OCI-LY1 (cell line): ENCODE results near the gene OR2L3.

Source experiments
- H2AFZ ChIP-seq: fragments of 200-600 bp; sonication (generic), shearing (Covaris generic); 2 replicates; pipeline ENCODE4 v1.6.0; 2014; ENCODE audit warnings: antibody characterized with exemption, mild to moderate bottlenecking, low read length
- H3F3A ChIP-seq: fragments of 200-600 bp; sonication (generic), shearing (Covaris generic); 2 replicates; pipeline ENCODE4 v1.6.0; 2014; ENCODE audit warnings: mild to moderate bottlenecking, antibody characterized with exemption, low read length, moderate library complexity; ENCODE audit not compliant: insufficient read depth
- H3K27ac ChIP-seq: fragments of 200-600 bp; sonication (generic); 2 replicates; pipeline ENCODE4 v1.5.1; 2014; ENCODE audit warnings: low read length, mixed run types, mild to moderate bottlenecking, low read depth; ENCODE audit not compliant: poor library complexity, severe bottlenecking
- H3K27me3 ChIP-seq: fragments of 200-600 bp; sonication (generic); 2 replicates; pipeline ENCODE4 v1.6.0; 2014; ENCODE audit warnings: antibody characterized with exemption, mild to moderate bottlenecking, low read length, moderate library complexity; ENCODE audit not compliant: insufficient read depth
- H3K36me3 ChIP-seq: fragments of 200-600 bp; sonication (generic); 2 replicates; pipeline ENCODE4 v1.6.1; 2014; ENCODE audit warnings: mild to moderate bottlenecking, antibody characterized with exemption, low read length, moderate library complexity, mixed read lengths; ENCODE audit not compliant: insufficient read depth
- H3K4me1 ChIP-seq: fragments of 200-600 bp; sonication (generic); 2 replicates; pipeline ENCODE4 v1.5.1; 2014; ENCODE audit warnings: mild to moderate bottlenecking, low read length, moderate library complexity; ENCODE audit not compliant: insufficient read depth, severe bottlenecking
- H3K4me2 ChIP-seq: fragments of 200-600 bp; sonication (generic), shearing (Covaris generic); 2 replicates; pipeline ENCODE4 v1.6.1; 2014; ENCODE audit warnings: low read length
- H3K4me3 ChIP-seq: fragments of 200-600 bp; sonication (generic); 2 replicates; pipeline ENCODE4 v1.5.1; 2014; ENCODE audit warnings: low read length, low read depth, mild to moderate bottlenecking, mixed read lengths; ENCODE audit not compliant: poor library complexity, severe bottlenecking
- H3K79me2 ChIP-seq: fragments of 200-600 bp; shearing (Covaris generic); 2 replicates; pipeline ENCODE4 v1.6.1; 2016; ENCODE audit warnings: mixed run types, low read length, mixed read lengths; ENCODE audit not compliant: insufficient read depth
- H3K9ac ChIP-seq: fragments of 200-600 bp; sonication (generic), shearing (Covaris generic); 2 replicates; pipeline ENCODE4 v1.6.1; 2014; ENCODE audit warnings: mild to moderate bottlenecking, low read length, mixed read lengths
- H3K9me2 ChIP-seq: fragments of 200-600 bp; sonication (generic), shearing (Covaris generic); 2 replicates; pipeline ENCODE4 v1.6.1; 2014; ENCODE audit warnings: low read depth, mild to moderate bottlenecking, low read length, mixed read lengths
- H3K9me3 ChIP-seq: fragments of 200-600 bp; shearing (Covaris generic); 2 replicates; pipeline ENCODE4 v1.6.1; 2014; ENCODE audit warnings: low read length, mixed read lengths
- H4K20me1 ChIP-seq: fragments of 200-600 bp; sonication (generic), shearing (Covaris generic); 2 replicates; pipeline ENCODE4 v1.6.0; 2016; ENCODE audit warnings: mild to moderate bottlenecking, low read length; ENCODE audit not compliant: insufficient read depth
- CTCF ChIP-seq: fragments of 200-600 bp; sonication (generic), shearing (Covaris generic); IDR thresholded peaks from 2 replicates; pipeline ENCODE4 v1.5.1; 2017; ENCODE audit warnings: mild to moderate bottlenecking, antibody characterized with exemption, low read length, moderate library complexity, mixed read lengths
- EZH2 ChIP-seq: fragments of 200-600 bp; sonication (generic), shearing (Covaris generic); IDR thresholded peaks from 2 replicates; pipeline ENCODE4 v1.8.0; 2017; ENCODE audit warnings: borderline replicate concordance, mixed run types, mild to moderate bottlenecking, antibody characterized with exemption, low read length, moderate library complexity, mixed read lengths

The OR2L3 gene

GRCh38 chr1:248047008-248047407, 372 bp downstream of the OR2L3 start:
- no peaks in the 10 kb centered on the region for H3K4me1 ChIP-seq
- no peak overlapping the region for H3K9ac ChIP-seq
- no peaks in the 10 kb centered on the region for H3K27me3 ChIP-seq
- no peak for TF ChIP-seq EZH2
- TF ChIP-seq CTCF = peak; percentile 12; the same call in 1 of the 2 replicates
- H3K9me2 ChIP-seq = no peaks in the 10 kb centered on the region
- no peaks in the 10 kb centered on the region for H3K79me2 ChIP-seq
- H4K20me1 ChIP-seq = no peaks in the 10 kb centered on the region
- no peaks in the 10 kb centered on the region for H3F3A ChIP-seq
- H3K9me3 ChIP-seq = no peaks in the 10 kb centered on the region
- no peak overlapping the region for H3K4me2 ChIP-seq
- no peak overlapping the region for H2AFZ ChIP-seq
- H3K36me3 ChIP-seq = no peaks in the 10 kb centered on the region
- H3K4me3 ChIP-seq = no peak overlapping the region
- no peak overlapping the region for H3K27ac ChIP-seq

GRCh38 chr1:248054671-248055070, 8.0 kb downstream of the OR2L3 start:
- Histone ChIP-seq H3K9ac (no peak overlapping the region), H3K27me3 (no peaks in the 10 kb centered on the region), H4K20me1 (no peaks in the 10 kb centered on the region), H3K4me1 (no peaks in the 10 kb centered on the region), H3K79me2 (no peaks in the 10 kb centered on the region), H3K4me2 (no peak overlapping the region), H3K36me3 (no peaks in the 10 kb centered on the region), H2AFZ (no peak overlapping the region), H3K4me3 (no peak overlapping the region), H3K27ac (no peak overlapping the region), H3K9me3 (no peaks in the 10 kb centered on the region), H3K9me2 (no peaks in the 10 kb centered on the region), H3F3A (no peaks in the 10 kb centered on the region)
- TF ChIP-seq EZH2 (no peak), CTCF (no peak)

GRCh38 chr1:248055261-248055660, 8.6 kb downstream of the OR2L3 start:
- H4K20me1 ChIP-seq = no peaks in the 10 kb centered on the region
- H3K4me2 ChIP-seq = no peak overlapping the region
- no peaks in the 10 kb centered on the region for H3K4me1 ChIP-seq
- TF ChIP-seq EZH2 (no peak), CTCF (no peak)
- no peak overlapping the region for H3K27ac ChIP-seq
- H3K9me3 ChIP-seq = no peaks in the 10 kb centered on the region
- no peaks in the 10 kb centered on the region for H3K9me2 ChIP-seq
- H3K36me3 ChIP-seq = no peaks in the 10 kb centered on the region
- no peaks in the 10 kb centered on the region for H3K27me3 ChIP-seq
- no peaks in the 10 kb centered on the region for H3F3A ChIP-seq
- no peak overlapping the region for H3K4me3 ChIP-seq
- H2AFZ ChIP-seq = no peak overlapping the region
- H3K79me2 ChIP-seq = no peaks in the 10 kb centered on the region
- no peak overlapping the region for H3K9ac ChIP-seq
